Gastroesophageal sphincter (tissue), 4 donors: ENCODE data around the gene RTN4R. TPM values are rescaled to one million over a fixed set of nuclear protein-coding genes. Genes with fewer than 3 reads are reported as not detected.
"Not testable (repeated sequence)": the region's sequence is repeated elsewhere in the genome, so short reads cannot be mapped to it uniquely, and the experiment has no call there.

Experiments
- ATAC-seq: fragments of 150-250 bp; one replicate; pipeline ENCODE4 v1.9.1; 2016; ENCODE audit warnings: mild to moderate bottlenecking, moderate library complexity
- H3K27ac ChIP-seq, 4 donors: fragments of 200-600 bp; sonication (generic) in 3 of 4; 1 replicate in 3 of 4; 2 replicates in 1 of 4; pipeline ENCODE4 v1.5.1; 2016 to 2019
- H3K27me3 ChIP-seq: fragments of 200-600 bp; sonication (generic); one replicate; pipeline ENCODE4 v1.5.1; 2019
- H3K36me3 ChIP-seq, 2 donors: fragments of 200-600 bp; sonication (generic); one replicate each; pipeline ENCODE4 v1.5.1; 2019; ENCODE audit warnings: control low read depth in 1 of 2
- H3K4me1 ChIP-seq, 3 donors: fragments of 200-600 bp; sonication (generic); 1 replicate in 2 of 3; 2 replicates in 1 of 3; pipeline ENCODE4 v1.5.1; 2016 to 2019; ENCODE audit warnings: control low read depth in 2 of 3
- H3K4me3 ChIP-seq, 2 donors: fragments of 200-600 bp; sonication (generic); one replicate each; pipeline ENCODE4 v1.5.1; 2019; ENCODE audit warnings: mild to moderate bottlenecking in 1 of 2, moderate library complexity in 1 of 2
- H3K9me3 ChIP-seq, 3 donors: fragments of 200-600 bp; sonication (generic); one replicate each; pipeline ENCODE4 v1.5.1; 2017 to 2019; ENCODE audit warnings: control low read depth in 2 of 3
- CTCF ChIP-seq, 4 experiments: fragments of 200-600 bp in 2 of 4; fragments of 450-650 bp in 2 of 4; sonication (generic) in 1 of 4; IDR thresholded peaks; one replicate each; pipeline ENCODE4 v1.5.1; 2017 to 2019; ENCODE audit warnings: antibody characterized with exemption in 4 of 4, mild to moderate bottlenecking in 2 of 4, moderate library complexity in 2 of 4
- EP300 ChIP-seq: sonication (generic); formaldehyde crosslinking; IDR thresholded peaks from one replicate; pipeline ENCODE4 v1.6.1; 2017; ENCODE audit warnings: antibody characterized with exemption, mild to moderate bottlenecking
- POLR2A ChIP-seq, 2 donors: fragments of 450-650 bp; IDR thresholded peaks; one replicate each; pipeline ENCODE4 v1.6.1; 2017; ENCODE audit warnings: antibody characterized with exemption in 2 of 2, mild to moderate bottlenecking in 2 of 2, moderate library complexity in 1 of 2
- POLR2AphosphoS5 ChIP-seq: sonication (generic); formaldehyde crosslinking; IDR thresholded peaks from one replicate; pipeline ENCODE4 v1.6.1; 2017; ENCODE audit warnings: antibody characterized with exemption
- WGBS, 2 donors: methylation state at CpG; one replicate each; pipeline ENCODE4 v1.1.5; 2018; ENCODE audit warnings: low coverage in 1 of 2; 5-methylcytosine and 5-hydroxymethylcytosine counted together
- total RNA-seq, 4 donors: library from RNA; depleted of rRNA; stranded (reverse); fragments of >200 nt; gene quantifications; one replicate each; pipeline ENCODE4 v1.1.0, GENCODE V29; 2016

The RTN4R gene
- total RNA-seq, 4 donors from 2014 or later: 1.3 to 2.4 TPM; not detected in 2

GRCh38 chr22:20272174-20272573, 4.1 kb upstream of the RTN4R start:
- peaks cover 8% of the 10 kb centered on the region for H3K27me3 ChIP-seq
- H3K4me3 ChIP-seq: no peak overlapping the region
- ATAC-seq: no peak
- no peaks in the 10 kb centered on the region for H3K36me3 ChIP-seq
- peaks cover 0 to 15% (median 9%) of the 10 kb centered on the region in 3 donors for H3K4me1 ChIP-seq
- TF ChIP-seq CTCF (IDR thresholded peaks at IDR 0.05): no peak
- TF ChIP-seq POLR2A (IDR thresholded peaks at IDR 0.05): no peak
- H3K27ac ChIP-seq: no peak overlapping the region
- 80% methylated on average over 1 of the region's 9 CpGs; no CpG with 5 or more reads in 1 of the 2 donors for WGBS, 2 donors
- no peaks in the 10 kb centered on the region for H3K9me3 ChIP-seq

- H3K36me3 ChIP-seq: no peaks in the 10 kb centered on the region
- no peak for TF ChIP-seq CTCF (IDR thresholded peaks at IDR 0.05)
- TF ChIP-seq EP300: no peak
- WGBS, 2 donors: 100% methylated on average over 2 of the region's 14 CpGs; no CpG with 5 or more reads in 1 of the 2 donors
- H3K4me1 ChIP-seq: peaks cover 0 to 19% (median 10%) of the 10 kb centered on the region in 3 donors
- H3K27me3 ChIP-seq: peaks cover 12% of the 10 kb centered on the region
- no peak overlapping the region for H3K4me3 ChIP-seq
- no peak overlapping the region for H3K27ac ChIP-seq
- H3K9me3 ChIP-seq: no peaks in the 10 kb centered on the region
- ATAC-seq: no peak
These were observed 3.2 kb upstream of the RTN4R start for GRCh38 chr22:20271114-20271994.

- no CpG with 5 or more reads among the region's 23 CpGs for WGBS, 2 donors
- H3K36me3 ChIP-seq: not testable (repeated sequence)
These were observed 2.3 kb upstream of the RTN4R start for GRCh38 chr22:20270190-20271113.

GRCh38 chr22:20269673-20270072, 1.6 kb upstream of the RTN4R start:
- H3K9me3 ChIP-seq, ATAC-seq, H3K27ac ChIP-seq, H3K36me3 ChIP-seq, H3K4me3 ChIP-seq: not testable (repeated sequence)
- H3K27me3 ChIP-seq: peaks cover 12% of the 10 kb centered on the region
- no CpG with 5 or more reads among the region's 8 CpGs for WGBS, 2 donors
- H3K4me1 ChIP-seq: peaks cover 0 to 19% (median 10%) of the 10 kb centered on the region in 3 donors

More at GRCh38 chr22:20270190-20271113, 2.3 kb upstream of the RTN4R start:
- peaks cover 12% of the 10 kb centered on the region for H3K27me3 ChIP-seq
- ATAC-seq, H3K27ac ChIP-seq, H3K9me3 ChIP-seq, H3K4me3 ChIP-seq: not testable (repeated sequence)
- peaks cover 0 to 19% (median 10%) of the 10 kb centered on the region in 3 donors for H3K4me1 ChIP-seq

- H3K9me3 ChIP-seq, H3K27ac ChIP-seq, H3K4me3 ChIP-seq, H3K36me3 ChIP-seq, ATAC-seq: not testable (repeated sequence)
- Histone ChIP-seq H3K4me1 (peaks cover 0 to 19% (median 10%) of the 10 kb centered on the region in 3 donors), H3K27me3 (peaks cover 12% of the 10 kb centered on the region)
- WGBS, 2 donors: no CpG with 5 or more reads among the region's 4 CpGs
These were observed 1.1 kb upstream of the RTN4R start for GRCh38 chr22:20269201-20269600.

GRCh38 chr22:20267441-20268278, 458 bp downstream of the RTN4R start:
- H3K4me3 ChIP-seq: peak overlapping the region; percentile 1 to 60
- ATAC-seq: no peak
- H3K36me3 ChIP-seq: no peaks in the 10 kb centered on the region
- TF ChIP-seq POLR2A (IDR thresholded peaks at IDR 0.05): no peak
- no peak for TF ChIP-seq EP300
- TF ChIP-seq CTCF (IDR thresholded peaks at IDR 0.05): no peak
- TF ChIP-seq POLR2AphosphoS5: no peak
- no CpG with 5 or more reads among the region's 101 CpGs for WGBS, 2 donors
- peaks cover 0 to 19% (median 10%) of the 10 kb centered on the region in 3 donors for H3K4me1 ChIP-seq
- peak overlapping the region in 1 of 4 donors; percentile 40 for H3K27ac ChIP-seq
- peaks cover 12% of the 10 kb centered on the region for H3K27me3 ChIP-seq
- H3K9me3 ChIP-seq: no peaks in the 10 kb centered on the region

- WGBS, 2 donors: 88% methylated on average over 3 of the region's 33 CpGs; no CpG with 5 or more reads in 1 of the 2 donors
- H3K9me3 ChIP-seq, H3K36me3 ChIP-seq, ATAC-seq, H3K27ac ChIP-seq: not testable (repeated sequence)
- Histone ChIP-seq H3K4me3 (peak overlapping the region in 1 of 2 donors; percentile 60), H3K27me3 (peaks cover 12% of the 10 kb centered on the region), H3K4me1 (peaks cover 0 to 19% (median 10%) of the 10 kb centered on the region in 3 donors)
These were observed 1.3 kb downstream of the RTN4R start for GRCh38 chr22:20266667-20267440.
